Fibroblast of pulmonary artery (primary cell): ENCODE results near the gene COG5.
"Not testable (repeated sequence)": the region's sequence is repeated elsewhere in the genome, so short reads cannot be mapped to it uniquely, and the experiment has no call there.

Experiments used
- DNase-seq: peaks from one replicate; pipeline ENCODE4 v3.0.0-alpha.2; 2010; ENCODE audit warnings: low read depth
- H3K4me3 ChIP-seq: replicated peaks from 2 replicates; pipeline ENCODE4 v1.5.1; 2011; ENCODE audit warnings: low read depth, mild to moderate bottlenecking, control low read depth, low read length, moderate library complexity
- TF ChIP-seq, protein P1 (sequence below): IDR thresholded peaks from 2 replicates; pipeline ENCODE4 v1.5.1; 2011; ENCODE audit warnings: mild to moderate bottlenecking, control low read depth, low read length, inconsistent platforms; ENCODE audit errors: missing control alignments

COG5 gene

GRCh38 chr7:107162475-107162874 lies 401.2 kb downstream of the COG5 start:
- DNase-seq, result no peak
- TF ChIP-seq, protein P1, sequence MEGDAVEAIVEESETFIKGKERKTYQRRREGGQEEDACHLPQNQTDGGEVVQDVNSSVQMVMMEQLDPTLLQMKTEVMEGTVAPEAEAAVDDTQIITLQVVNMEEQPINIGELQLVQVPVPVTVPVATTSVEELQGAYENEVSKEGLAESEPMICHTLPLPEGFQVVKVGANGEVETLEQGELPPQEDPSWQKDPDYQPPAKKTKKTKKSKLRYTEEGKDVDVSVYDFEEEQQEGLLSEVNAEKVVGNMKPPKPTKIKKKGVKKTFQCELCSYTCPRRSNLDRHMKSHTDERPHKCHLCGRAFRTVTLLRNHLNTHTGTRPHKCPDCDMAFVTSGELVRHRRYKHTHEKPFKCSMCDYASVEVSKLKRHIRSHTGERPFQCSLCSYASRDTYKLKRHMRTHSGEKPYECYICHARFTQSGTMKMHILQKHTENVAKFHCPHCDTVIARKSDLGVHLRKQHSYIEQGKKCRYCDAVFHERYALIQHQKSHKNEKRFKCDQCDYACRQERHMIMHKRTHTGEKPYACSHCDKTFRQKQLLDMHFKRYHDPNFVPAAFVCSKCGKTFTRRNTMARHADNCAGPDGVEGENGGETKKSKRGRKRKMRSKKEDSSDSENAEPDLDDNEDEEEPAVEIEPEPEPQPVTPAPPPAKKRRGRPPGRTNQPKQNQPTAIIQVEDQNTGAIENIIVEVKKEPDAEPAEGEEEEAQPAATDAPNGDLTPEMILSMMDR, result no peak
- H3K4me3 ChIP-seq, result no peak overlapping the region

- no peak overlapping the region for H3K4me3 ChIP-seq
- DNase-seq, result no peak
- TF ChIP-seq, protein P1, result no peak
Observed at GRCh38 chr7:107161415-107161814, 402.3 kb downstream of the COG5 start.

- TF ChIP-seq, protein P1, result no peak
- DNase-seq, result no peak
- no peak overlapping the region for H3K4me3 ChIP-seq
Observed at GRCh38 chr7:107160389-107160788, 403.3 kb downstream of the COG5 start.

- TF ChIP-seq, protein P1, result no peak
- H3K4me3 ChIP-seq, result no peak overlapping the region
- no peak for DNase-seq
Observed at GRCh38 chr7:107158028-107158427, 405.7 kb downstream of the COG5 start.

GRCh38 chr7:107157091-107157490 lies 406.6 kb downstream of the COG5 start:
- TF ChIP-seq, protein P1, result no peak
- no peak for DNase-seq
- H3K4me3 ChIP-seq, result no peak overlapping the region

DNA sequence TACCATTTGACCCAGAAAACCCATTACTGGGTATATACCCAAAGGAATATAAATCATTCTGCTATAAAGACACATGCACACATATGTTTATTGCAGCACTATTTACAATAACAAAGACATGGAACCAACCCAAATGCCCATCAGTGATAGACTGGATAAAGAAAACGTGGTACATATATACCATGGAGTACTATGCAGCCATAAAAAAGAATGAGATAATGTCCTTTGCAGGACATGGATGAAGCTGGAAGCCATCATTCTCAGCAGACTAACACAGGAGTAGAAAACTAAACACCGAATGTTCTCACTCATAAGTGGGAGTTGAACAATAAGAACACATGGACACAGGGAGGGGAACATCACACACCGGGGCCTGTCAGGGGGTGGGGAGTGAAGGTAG lies 408.0 kb downstream of the COG5 start:
- H3K4me3 ChIP-seq, DNase-seq: not testable (repeated sequence)

DNA sequence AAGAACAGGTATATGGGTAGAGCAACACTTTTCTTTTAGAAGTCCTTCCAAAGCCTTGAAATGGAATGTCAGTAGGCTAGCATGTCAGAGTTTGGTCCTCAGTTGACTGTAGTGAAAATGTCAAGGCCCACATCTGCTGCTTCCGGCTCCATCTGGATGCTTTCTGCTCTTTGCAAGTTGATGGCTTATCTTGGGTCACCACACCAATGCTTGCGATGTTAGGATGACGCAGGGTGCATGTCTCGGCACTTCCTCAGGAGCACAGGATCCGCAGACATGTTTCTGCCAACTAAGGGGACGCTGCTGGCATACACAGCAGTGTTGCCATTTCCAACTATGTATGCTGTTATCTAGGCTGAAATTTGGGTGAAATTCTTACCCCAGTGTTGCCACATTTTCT lies 408.9 kb downstream of the COG5 start:
- DNase-seq, result no peak
- H3K4me3 ChIP-seq, result no peak overlapping the region
- TF ChIP-seq, protein P1, result no peak

- no peak overlapping the region for H3K4me3 ChIP-seq
- no peak for DNase-seq
- TF ChIP-seq, protein P1, result no peak
Observed at GRCh38 chr7:107152011-107152410, 411.7 kb downstream of the COG5 start.
